Activated naive CD8-positive, alpha-beta T cell treated with anti-CD3 and anti-CD28 coated beads for 36 hours (primary cell): ENCODE results near the gene KAT8. TPM values are rescaled to one million over a fixed set of nuclear protein-coding genes. Genes with fewer than 3 reads are reported as not detected.

ENCODE experiments used
- DNase-seq: peaks from one replicate; pipeline ENCODE4 v3.0.0; 2021
- H3K27ac Mint-ChIP-seq: one replicate; pipeline ENCODE4 v1.8.0; 2022; ENCODE audit warnings: mild to moderate bottlenecking, moderate library complexity, mixed read lengths
- H3K27me3 Mint-ChIP-seq: one replicate; pipeline ENCODE4 v1.8.0; 2022; ENCODE audit warnings: mild to moderate bottlenecking, mixed read lengths
- H3K36me3 Mint-ChIP-seq: one replicate; pipeline ENCODE4 v1.8.0; 2021; ENCODE audit warnings: mild to moderate bottlenecking, mixed read lengths
- H3K4me1 Mint-ChIP-seq: one replicate; pipeline ENCODE4 v1.8.0; 2021; ENCODE audit warnings: mixed read lengths
- H3K4me3 Mint-ChIP-seq: one replicate; pipeline ENCODE4 v1.8.0; 2022; ENCODE audit warnings: mild to moderate bottlenecking, moderate library complexity, mixed read lengths
- H3K9me3 Mint-ChIP-seq: one replicate; pipeline ENCODE4 v1.8.0; 2022; ENCODE audit warnings: mixed read lengths
- total RNA-seq, 2 experiments: library from RNA; stranded (reverse); gene quantifications; one replicate each; pipeline ENCODE4 v1.2.3, GENCODE V29; 2021

KAT8 gene
- total RNA-seq, 2 experiments from 2014 or later, result 48.9 to 49.9 TPM

DNA sequence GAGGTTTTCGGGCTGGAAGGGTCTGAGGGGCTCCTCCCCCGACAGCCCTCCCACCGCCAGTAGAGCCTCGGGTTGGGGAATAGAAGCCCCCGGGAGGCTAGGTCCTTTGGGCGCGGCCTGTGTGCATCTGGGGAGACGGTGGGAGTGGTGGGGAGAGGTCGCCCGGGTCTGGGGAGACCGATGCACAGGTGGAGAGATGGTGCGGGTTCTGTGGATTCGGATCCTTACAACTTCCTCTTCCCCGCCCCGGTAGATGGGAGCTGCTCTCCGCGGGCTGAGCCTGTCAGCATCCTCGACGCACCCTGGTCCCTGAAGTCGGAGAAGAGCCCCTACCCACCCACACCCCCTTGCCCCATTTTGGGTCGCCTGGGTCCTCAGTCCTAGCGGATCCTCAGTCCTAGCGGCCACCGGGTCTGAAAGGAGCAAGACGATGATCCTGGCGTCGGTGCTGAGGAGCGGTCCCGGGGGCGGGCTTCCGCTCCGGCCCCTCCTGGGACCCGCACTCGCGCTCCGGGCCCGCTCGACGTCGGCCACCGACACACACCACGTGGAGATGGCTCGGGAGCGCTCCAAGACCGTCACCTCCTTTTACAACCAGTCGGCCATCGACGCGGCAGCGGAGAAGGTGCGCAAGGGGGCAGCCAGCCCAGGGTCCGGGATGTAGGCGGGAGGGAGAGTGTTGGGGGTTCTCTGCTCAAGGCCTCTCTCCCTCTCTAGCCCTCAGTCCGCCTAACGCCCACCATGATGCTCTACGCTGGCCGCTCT is 8.5 kb upstream of the KAT8 start:
- Mint-ChIP-seq H3K36me3 (peaks cover 8% of the 10 kb centered on the region), H3K27me3 (no peaks in the 10 kb centered on the region), H3K9me3 (no peaks in the 10 kb centered on the region), H3K27ac (peak overlapping the region; percentile 42), H3K4me3 (peak overlapping the region; percentile 81), H3K4me1 (peaks cover 21% of the 10 kb centered on the region)
- no peak for DNase-seq

- H3K4me1 Mint-ChIP-seq, result peaks cover 21% of the 10 kb centered on the region
- H3K36me3 Mint-ChIP-seq, result peaks cover 8% of the 10 kb centered on the region
- peak overlapping the region; percentile 13 for H3K27ac Mint-ChIP-seq
- peak overlapping the region; percentile 80 for H3K4me3 Mint-ChIP-seq
- DNase-seq, result no peak
- H3K27me3 Mint-ChIP-seq, result no peaks in the 10 kb centered on the region
- no peaks in the 10 kb centered on the region for H3K9me3 Mint-ChIP-seq
Measured at GRCh38 chr16:31109622-31110021, 7.8 kb upstream of the KAT8 start.

GRCh38 chr16:31110106-31111034 is 7.1 kb upstream of the KAT8 start:
- Mint-ChIP-seq H3K27ac (peak overlapping the region; percentile 13), H3K4me1 (peaks cover 22% of the 10 kb centered on the region), H3K4me3 (peak overlapping the region; percentile 80), H3K27me3 (no peaks in the 10 kb centered on the region), H3K9me3 (no peaks in the 10 kb centered on the region), H3K36me3 (peaks cover 9% of the 10 kb centered on the region)
- DNase-seq, result no peak

GRCh38 chr16:31111881-31112466 is 5.5 kb upstream of the KAT8 start:
- no peaks in the 10 kb centered on the region for H3K27me3 Mint-ChIP-seq
- H3K27ac Mint-ChIP-seq, result no peak overlapping the region
- DNase-seq, result no peak
- H3K36me3 Mint-ChIP-seq, result peaks cover 16% of the 10 kb centered on the region
- no peaks in the 10 kb centered on the region for H3K9me3 Mint-ChIP-seq
- peaks cover 20% of the 10 kb centered on the region for H3K4me1 Mint-ChIP-seq
- no peak overlapping the region for H3K4me3 Mint-ChIP-seq

GRCh38 chr16:31112711-31113110 is 4.8 kb upstream of the KAT8 start:
- H3K27ac Mint-ChIP-seq, result no peak overlapping the region
- no peaks in the 10 kb centered on the region for H3K27me3 Mint-ChIP-seq
- DNase-seq, result no peak
- no peak overlapping the region for H3K4me3 Mint-ChIP-seq
- H3K9me3 Mint-ChIP-seq, result no peaks in the 10 kb centered on the region
- peaks cover 16% of the 10 kb centered on the region for H3K36me3 Mint-ChIP-seq
- H3K4me1 Mint-ChIP-seq, result peaks cover 12% of the 10 kb centered on the region

DNA sequence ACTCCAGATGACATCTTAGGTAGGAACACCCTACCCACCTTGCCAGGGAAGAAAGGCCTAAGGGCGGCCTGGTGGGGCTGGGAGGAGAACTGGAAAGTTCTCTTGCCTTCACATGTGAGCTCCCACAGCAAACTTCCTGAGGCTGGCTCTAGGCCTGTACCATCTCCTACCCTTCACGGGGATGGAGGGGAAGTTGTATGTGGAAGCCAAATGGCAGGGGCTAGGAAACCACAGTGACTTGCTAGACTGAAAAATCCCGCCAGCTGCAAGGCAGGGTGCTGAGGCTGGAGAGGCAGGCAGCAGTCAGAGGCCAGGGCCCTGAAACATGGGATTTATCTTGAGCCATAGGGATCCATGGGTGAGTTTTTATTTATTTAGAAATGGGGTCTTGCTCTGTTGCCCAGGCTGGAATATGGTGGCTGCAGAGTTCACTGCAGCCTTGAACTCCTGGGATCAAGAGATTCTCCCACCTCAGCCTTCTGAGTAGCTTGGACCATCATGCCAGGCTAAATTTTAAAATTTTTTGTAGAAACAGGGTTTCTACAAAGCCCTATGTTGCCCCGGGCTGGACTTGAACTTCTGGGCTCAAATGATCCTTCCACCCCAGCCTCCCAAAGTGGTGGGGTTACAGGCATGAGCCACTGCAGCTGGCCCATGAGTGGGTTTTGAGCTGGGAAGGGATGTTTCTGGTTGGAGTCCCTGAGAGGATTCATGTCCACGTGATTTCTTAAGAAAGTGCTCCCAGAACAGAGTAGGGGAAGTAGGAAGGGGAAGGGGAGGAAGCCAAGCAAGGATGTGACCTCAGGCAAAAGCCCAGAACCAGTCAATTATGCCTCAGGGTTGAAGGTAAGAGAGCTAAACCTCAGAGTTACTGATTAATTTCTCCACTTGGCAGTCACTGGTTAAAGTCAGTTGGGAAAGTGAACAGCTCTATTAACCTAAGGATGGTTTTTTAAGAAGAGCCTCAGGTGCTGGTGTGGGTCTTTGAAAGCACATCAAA is 4.0 kb upstream of the KAT8 start:
- Mint-ChIP-seq H3K4me1 (peaks cover 14% of the 10 kb centered on the region), H3K36me3 (peaks cover 16% of the 10 kb centered on the region), H3K27me3 (no peaks in the 10 kb centered on the region), H3K4me3 (no peak overlapping the region), H3K27ac (peak overlapping the region; percentile 55), H3K9me3 (no peaks in the 10 kb centered on the region)
- DNase-seq, result no peak

GRCh38 chr16:31114468-31114867 is 3.0 kb upstream of the KAT8 start:
- Mint-ChIP-seq H3K4me3 (no peak overlapping the region), H3K36me3 (peaks cover 15% of the 10 kb centered on the region), H3K9me3 (no peaks in the 10 kb centered on the region), H3K4me1 (peaks cover 17% of the 10 kb centered on the region), H3K27ac (no peak overlapping the region), H3K27me3 (no peaks in the 10 kb centered on the region)
- DNase-seq, result no peak

GRCh38 chr16:31118223-31119155 is 1.0 kb downstream of the KAT8 start:
- H3K4me3 Mint-ChIP-seq, result peak overlapping the region; percentile 90
- peak overlapping the region; percentile 86 for H3K27ac Mint-ChIP-seq
- DNase-seq, result no peak
- H3K9me3 Mint-ChIP-seq, result no peaks in the 10 kb centered on the region
- peaks cover 17% of the 10 kb centered on the region for H3K4me1 Mint-ChIP-seq
- peaks cover 20% of the 10 kb centered on the region for H3K36me3 Mint-ChIP-seq
- no peaks in the 10 kb centered on the region for H3K27me3 Mint-ChIP-seq

GRCh38 chr16:31120129-31120528 is 2.7 kb downstream of the KAT8 start:
- Mint-ChIP-seq H3K27ac (no peak overlapping the region), H3K27me3 (no peaks in the 10 kb centered on the region), H3K4me1 (peaks cover 17% of the 10 kb centered on the region), H3K9me3 (no peaks in the 10 kb centered on the region), H3K36me3 (peaks cover 20% of the 10 kb centered on the region), H3K4me3 (no peak overlapping the region)
- DNase-seq, result no peak

DNA sequence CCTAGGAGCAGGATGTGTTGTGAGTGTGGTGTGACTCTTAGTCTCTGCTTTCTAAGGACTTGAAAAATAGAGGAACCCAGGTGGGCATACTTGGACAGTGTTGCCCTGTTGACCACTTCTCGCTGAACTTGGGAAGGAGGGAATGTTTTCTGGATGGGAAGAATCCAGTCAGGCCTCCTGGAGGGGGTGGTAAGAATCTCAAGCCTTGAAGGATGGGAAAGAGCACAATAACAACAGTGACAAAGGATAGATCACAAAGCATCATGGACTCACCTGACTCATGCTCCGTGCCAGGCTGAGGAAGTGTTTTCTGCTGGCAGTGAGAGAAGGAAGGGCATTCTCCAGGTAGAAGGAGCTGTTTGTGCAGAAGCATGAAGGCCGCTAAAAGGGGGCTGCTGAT is 8.4 kb downstream of the KAT8 start:
- Mint-ChIP-seq H3K27ac (peak overlapping the region; percentile 39), H3K27me3 (no peaks in the 10 kb centered on the region), H3K4me1 (no peaks in the 10 kb centered on the region), H3K4me3 (no peak overlapping the region), H3K9me3 (no peaks in the 10 kb centered on the region), H3K36me3 (peaks cover 7% of the 10 kb centered on the region)
- DNase-seq, result no peak

- Mint-ChIP-seq H3K27me3 (no peaks in the 10 kb centered on the region), H3K9me3 (no peaks in the 10 kb centered on the region), H3K4me3 (no peak overlapping the region), H3K36me3 (peaks cover 7% of the 10 kb centered on the region), H3K4me1 (no peaks in the 10 kb centered on the region), H3K27ac (no peak overlapping the region)
- DNase-seq, result no peak
Measured at GRCh38 chr16:31127182-31127581, 9.7 kb downstream of the KAT8 start.

GRCh38 chr16:31128711-31129567 is 11.5 kb downstream of the KAT8 start:
- H3K9me3 Mint-ChIP-seq, result no peaks in the 10 kb centered on the region
- no peaks in the 10 kb centered on the region for H3K4me1 Mint-ChIP-seq
- H3K27me3 Mint-ChIP-seq, result no peaks in the 10 kb centered on the region
- no peak for DNase-seq
- H3K4me3 Mint-ChIP-seq, result no peak overlapping the region
- peaks cover 3% of the 10 kb centered on the region for H3K36me3 Mint-ChIP-seq
- peak overlapping the region; percentile 15 for H3K27ac Mint-ChIP-seq
